ENCODE results near the gene OR52R1.
"Not testable (repeated sequence)": the region's sequence is repeated elsewhere in the genome, so short reads cannot be mapped to it uniquely, and the experiment has no call there.

The OR52R1 gene

DNA sequence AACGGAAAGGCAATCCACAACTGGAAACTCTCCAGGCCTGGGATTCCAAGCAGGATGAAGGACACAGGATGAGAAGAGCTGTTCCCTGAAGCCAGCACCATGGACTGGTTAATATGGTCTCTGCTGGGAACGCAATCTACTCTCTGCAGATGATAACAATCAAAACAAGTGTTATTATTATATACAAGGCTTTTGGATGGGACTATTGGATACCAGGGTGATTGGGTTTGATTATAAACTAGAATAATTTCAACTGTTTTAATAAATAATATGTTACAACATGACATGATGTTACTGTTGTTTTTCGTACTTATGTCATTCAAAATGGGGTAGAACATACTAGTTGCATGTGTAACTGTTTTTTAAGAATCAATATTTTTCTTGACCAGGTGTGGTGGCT is at the start of gene OR52R1:
OR52R1 (minus strand) TSS at position 101 of the 400 bp plus-strand sequence; CDS start at position 101, 0 bp downstream.
- no peak for DNase-seq (ENCODE audit: low read depth)

DNA sequence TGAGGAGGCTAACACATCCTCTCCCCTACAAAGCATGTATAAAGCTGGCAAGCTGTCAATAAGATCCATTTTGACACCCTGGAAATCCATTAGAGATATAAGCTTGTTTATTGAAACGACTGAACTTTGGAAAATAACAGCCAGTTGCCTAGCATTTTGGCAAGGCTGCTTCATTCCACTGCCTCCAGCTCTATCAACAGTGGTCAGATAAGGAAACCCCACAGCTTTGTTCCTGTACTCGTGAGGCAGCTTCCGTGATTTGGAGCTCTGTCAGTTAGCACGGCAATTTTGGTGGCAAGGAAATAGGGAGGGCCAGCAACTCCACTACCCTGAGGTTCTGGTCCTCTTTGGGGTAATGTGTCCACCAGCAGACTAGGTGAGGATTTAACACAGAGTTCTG is 46.9 kb upstream of the OR52R1 start:
- DNase-seq (ENCODE audit: low read depth), result no peak

DNA sequence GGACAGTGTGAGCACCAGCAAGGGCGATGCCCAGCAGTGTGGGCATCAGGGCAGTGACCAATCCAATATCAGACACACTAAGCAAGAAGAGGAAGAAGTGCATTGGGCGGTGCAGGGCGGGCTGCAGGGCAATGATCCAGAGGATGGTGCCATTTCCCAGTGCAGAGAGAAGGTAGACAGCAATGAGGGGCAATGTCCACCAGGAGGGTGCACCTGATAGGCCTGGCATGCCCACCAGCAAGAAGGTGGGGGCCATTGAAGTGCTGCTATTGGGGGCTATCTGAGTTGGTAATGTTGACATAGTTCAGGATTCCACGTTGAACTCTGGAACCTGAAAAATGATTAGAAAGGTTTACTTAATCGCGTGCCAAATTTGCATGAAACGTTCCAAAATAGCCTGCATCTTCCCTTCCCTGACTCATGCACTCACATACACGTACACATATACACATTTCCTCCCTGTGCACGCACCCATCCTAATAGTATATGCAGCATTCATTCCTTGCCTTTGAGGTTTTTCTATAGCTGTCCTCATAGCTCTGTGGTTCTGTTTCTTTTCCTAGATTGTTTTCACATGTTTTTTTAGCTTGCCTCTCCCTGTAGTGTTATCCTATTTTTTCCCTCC is 44.8 kb upstream of the OR52R1 start, which contains the start of gene OR51S1:
OR51S1 (minus strand) TSS at position 301 of the 625 bp plus-strand sequence; CDS start at position 301, 0 bp downstream.
- no peak for DNase-seq (ENCODE audit: low read depth)

DNA sequence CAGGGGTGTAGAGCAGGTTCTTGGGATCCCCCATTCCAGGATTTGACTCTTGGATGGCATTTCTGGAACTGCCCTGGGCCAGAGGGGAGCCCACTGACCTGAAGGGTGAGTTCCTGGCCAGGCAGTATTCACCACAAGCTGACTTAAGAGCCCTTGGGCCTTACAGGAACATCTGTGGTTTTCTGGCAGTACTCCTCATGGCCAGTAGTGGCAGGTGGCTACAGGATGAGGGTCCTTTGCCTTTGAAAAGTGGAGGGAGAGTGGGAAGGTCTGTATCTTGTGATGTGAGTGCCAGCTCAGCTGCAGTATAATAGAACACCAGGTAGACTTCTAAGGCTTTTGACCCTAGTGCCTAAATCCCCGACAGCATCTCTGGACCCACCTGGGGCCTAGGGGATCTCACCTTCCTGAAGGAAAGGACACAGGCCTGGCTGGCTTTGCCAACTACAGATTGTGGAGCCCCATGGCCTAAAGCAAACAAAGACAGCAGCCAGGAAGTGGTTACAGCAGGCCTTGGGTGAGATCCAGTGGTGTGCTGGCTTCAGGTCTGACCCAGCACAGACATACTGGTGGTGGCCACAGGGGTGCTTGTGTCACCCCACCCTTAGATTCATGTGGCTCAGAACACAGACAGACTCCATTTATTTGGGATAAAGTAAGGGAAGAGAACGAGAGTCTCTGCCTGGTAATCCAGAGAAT is 35.8 kb upstream of the OR52R1 start:
- DNase-seq (ENCODE audit: low read depth), result no peak

DNA sequence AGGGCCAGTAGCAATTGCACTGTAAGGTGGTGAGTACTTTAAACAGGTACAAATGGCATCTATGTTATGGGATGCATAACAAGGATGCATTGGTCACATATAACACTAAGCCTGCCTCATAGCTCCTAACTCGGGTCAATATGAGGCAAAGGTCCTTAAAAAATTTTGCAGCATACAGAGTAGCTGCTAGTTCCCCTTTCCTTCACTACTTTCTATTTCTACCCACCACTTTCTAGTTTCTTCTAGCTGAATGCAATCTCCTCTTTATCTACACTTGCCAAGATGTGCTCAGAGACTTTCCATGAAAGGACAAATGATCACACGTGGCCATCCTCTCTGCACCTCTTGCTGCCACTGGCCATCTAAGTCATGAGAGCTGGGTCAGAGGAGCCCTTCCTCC is 26.7 kb upstream of the OR52R1 start:
- no peak for DNase-seq (ENCODE audit: low read depth)

DNA sequence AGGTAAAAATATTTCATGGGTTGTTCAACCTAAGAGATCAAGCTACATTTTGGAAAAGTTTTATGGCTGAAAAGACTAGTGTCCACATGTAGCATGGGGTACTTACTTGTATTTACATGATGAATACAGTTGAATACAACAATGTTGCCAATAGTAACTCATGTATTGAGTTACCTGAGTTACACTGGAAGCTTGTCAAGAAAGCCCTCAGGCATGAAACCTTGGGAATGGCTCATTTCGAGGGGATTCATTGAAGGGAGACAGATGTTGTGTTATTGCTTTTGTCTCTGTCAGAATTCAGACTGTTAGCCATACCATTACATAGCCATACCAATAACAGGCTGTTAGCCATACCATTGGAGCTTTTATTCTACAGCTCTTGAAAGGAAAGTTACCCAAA is 26.2 kb upstream of the OR52R1 start:
- DNase-seq (ENCODE audit: low read depth), result no peak

DNA sequence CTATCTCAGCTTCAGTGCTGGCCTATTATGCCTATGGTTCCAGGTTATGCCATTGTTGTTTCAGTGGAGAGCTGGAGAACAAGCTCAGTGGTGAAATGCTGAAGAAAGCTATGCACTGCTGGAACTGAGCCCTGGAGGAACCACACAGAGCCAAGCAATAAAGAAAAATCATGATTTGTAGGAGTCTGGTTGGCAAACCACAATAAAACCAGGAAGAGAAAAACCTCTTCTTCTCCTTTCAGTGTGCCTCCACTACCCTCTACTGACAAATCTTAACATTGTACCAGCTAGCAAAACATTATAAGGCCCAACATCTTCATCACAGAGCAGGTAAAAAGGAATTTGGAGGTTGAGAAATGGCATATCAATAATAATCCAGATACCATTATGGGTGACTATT is 22.2 kb upstream of the OR52R1 start:
- DNase-seq (ENCODE audit: low read depth), result no peak

DNA sequence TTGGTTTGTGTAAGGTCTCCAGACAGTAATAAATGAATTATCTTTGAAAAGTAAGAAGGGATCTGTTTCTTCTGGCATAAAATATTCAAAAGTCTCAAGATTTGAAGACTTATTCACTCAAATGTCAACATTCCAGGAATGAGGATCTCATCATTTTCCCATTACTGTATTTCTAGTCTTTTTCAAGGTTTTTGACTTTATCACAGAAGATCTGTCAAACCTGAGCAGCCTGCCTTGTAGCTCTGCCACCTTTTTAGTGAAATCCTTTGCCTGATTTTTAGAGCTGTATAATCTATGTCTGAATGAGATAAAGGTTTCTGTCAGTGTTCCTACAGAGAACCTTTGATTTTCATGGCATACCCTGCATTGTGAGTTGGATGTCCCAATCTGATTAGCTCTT is 21.0 kb upstream of the OR52R1 start:
- DNase-seq (ENCODE audit: low read depth), result no peak

DNA sequence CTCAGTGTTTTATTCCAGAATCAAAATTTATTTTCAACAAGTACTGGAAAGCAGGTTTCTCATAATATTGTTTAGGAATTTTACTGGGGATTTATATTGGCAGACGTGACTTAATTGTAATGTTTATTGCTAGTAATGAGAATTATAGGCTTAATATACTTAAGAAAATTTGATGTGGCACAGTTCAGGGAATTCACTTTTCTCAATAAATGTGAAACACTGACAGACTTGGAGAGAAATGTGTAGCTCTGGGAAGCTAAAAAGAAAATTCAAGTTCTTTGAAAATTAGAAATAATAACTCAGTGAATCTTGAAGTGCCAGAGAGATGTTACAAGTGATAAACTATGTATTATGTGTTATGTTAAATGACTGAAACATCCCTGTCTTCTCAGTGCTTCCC is 16.8 kb upstream of the OR52R1 start, which contains the start of gene OR51F2:
OR51F2 (plus strand) TSS at position 301 of the 400 bp plus-strand sequence. CDS start 101 bp downstream, outside the sequence.
- DNase-seq (ENCODE audit: low read depth), result no peak

DNA sequence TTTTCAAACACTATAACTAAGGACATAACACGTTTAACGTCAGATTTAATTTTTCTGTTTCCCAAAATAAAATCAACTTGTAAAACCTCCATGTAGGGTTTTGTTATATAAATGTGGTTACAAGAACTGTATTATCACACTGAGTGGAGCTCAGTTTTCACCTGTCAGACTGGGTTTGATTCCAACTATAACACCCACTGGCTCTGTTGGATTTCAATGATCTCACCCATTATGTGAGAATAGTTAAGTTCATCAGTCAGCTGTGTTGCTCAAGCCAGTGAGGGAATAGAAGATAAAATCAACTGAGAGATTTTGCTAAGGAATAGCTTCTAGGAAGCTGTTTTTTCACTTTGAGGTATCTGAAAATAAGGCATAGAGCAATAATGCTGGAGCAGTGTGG is 5.1 kb upstream of the OR52R1 start:
- no peak for DNase-seq (ENCODE audit: low read depth)

DNA sequence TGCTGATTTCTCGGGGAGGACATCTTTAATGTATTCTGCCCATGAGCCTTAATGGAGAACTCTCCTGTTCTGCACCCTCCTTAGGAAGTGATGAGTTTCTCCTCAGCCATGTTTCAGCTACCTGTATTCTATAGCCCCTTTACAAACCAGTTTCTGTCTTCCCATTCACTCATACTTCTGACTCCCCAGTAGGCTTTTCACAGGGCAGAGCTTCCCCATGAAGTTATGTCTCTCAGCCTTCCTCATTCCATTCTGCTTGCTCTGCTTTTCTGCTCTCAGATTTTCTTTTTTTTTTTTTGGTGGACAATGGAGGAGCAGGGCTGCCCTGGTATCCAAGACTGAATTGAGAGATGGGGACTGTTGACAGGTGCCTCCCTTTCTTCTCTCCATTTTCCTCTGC is 4.3 kb upstream of the OR52R1 start:
- no peak for DNase-seq (ENCODE audit: low read depth)

DNA sequence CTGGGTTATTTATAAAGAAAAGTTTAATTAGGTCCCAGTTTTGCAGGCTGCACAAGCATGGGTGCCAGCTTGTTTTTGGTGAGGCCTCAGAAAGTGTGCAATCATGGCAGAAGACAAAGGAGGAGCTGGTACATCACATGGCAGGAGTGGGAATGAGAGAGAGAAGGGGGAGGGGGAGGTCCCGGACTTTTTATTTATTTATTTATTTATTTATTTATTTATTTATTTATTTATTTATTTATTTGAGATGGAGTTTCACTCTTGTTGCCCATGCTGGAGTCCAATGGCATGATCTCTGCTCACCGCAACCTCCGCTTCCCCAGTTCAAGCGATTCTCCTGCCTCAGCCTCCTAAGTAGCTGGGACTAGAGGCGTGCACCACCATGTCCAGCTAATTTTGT is 2.9 kb downstream of the OR52R1 start:
- not testable (repeated sequence) for DNase-seq (ENCODE audit: low read depth)

DNA sequence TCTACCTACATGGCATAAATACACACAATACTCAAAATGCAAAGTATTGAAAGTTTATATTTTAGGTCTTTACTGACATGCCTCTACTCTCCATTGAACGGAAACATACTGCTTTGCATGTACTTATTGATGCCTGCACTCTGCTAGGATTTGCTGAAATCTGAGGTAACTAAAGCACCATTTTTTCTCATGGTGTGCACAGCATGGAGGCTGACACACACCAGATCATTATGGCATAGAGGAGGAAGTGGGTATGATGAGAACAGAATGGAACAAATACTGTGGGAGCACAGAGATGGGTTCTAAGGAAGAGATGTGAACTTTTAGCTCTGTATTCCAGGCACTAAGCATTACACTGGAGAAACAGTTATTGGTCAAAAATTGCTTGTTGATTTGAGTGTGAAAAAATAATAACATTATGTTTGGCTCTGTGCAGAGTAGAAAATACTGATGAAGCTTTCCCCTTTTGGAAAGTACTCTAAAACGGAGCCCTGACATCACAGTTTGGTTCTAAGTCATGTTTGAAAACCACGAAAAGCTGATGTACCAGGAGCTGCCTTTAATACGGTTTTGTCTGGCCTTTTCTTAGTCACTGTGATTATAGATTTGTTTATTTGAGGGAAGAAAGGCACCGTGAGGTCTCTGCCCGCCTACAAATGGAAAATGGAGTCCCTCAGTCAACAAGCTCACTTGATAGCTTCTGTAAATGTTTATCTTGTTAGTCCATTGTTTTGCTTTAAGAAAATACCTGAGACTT is 5.6 kb downstream of the OR52R1 start:
- no peak for DNase-seq (ENCODE audit: low read depth)

DNA sequence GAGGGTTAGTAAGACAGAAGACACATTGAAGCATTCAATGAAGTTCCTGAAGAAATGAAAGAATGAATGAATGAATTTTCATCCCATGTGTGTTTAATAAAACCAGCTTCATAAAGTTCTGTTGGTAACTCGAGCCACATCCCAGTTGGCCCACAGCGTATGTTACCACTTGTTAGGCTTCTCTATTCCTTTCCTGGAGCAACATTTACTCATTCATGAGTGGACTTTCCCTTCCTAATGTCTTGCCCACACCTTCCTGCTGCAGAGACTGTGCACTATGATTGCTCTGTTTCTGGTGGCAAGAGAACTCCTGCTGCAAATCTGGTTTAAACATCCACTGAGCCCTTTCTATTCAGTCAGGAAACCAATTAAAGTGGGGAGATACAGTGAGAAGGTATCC is 7.0 kb downstream of the OR52R1 start:
- DNase-seq (ENCODE audit: low read depth), result no peak

DNA sequence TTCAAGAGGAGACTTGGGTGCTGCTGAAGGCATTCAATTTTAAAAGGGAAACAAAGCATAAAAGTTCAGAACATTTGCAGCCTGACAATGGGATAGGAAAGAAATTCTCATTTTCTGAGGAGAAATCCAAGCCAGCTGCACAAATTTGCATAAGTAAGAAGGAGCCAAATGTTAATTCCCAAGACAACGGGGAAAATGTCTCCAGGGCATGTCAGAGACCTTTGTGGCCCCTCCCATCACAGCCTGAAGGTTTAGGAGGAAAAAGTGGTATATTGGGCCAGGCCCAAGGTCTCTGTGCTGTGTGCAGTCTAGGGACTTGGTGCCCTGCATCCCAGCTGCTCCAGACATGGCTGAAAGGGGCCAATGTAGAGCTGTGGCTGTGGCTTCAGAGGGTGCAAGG is 21.7 kb downstream of the OR52R1 start:
- DNase-seq (ENCODE audit: low read depth), result no peak

DNA sequence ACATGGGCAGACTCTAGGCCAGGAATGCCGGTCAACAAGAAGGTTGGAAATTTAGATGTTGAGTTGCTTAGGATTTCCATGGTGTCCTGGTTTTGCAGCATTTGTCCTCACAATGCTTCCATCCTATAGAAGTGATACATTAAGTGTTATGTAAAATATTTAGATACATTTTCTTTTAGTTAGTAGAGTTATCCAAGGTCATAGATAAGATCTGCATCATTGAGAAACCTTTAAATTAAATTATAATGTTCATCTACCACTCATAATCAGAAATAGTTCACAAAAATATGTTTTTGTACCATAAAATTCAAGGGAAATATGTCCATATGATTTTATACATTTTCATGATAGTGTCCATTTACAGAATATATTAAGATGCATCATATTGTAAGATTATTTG is 34.3 kb downstream of the OR52R1 start, which contains the start of gene OR51F1:
OR51F1 (minus strand) TSS at position 101 of the 400 bp plus-strand sequence; CDS start at position 101, 0 bp downstream.
- DNase-seq (ENCODE audit: low read depth), result no peak

DNA sequence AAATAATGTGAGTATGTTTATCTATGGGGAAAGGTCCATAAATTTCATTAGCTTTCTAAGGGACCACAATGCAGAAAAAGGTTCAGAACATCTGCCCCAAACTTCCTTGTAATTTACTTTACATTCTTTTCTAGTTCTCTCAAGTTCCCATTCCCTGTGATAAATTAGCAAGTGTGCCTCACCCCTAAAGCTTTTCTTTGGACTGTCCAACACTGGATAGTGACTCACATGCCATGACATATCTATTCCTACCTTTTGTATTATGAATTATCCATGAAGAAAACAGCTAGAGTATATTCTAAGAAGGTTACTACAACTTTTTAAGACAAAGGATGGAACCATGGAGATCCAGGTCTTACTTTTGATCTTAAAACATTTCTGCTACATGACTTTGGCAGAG is 36.1 kb downstream of the OR52R1 start:
- DNase-seq (ENCODE audit: low read depth), result no peak

DNA sequence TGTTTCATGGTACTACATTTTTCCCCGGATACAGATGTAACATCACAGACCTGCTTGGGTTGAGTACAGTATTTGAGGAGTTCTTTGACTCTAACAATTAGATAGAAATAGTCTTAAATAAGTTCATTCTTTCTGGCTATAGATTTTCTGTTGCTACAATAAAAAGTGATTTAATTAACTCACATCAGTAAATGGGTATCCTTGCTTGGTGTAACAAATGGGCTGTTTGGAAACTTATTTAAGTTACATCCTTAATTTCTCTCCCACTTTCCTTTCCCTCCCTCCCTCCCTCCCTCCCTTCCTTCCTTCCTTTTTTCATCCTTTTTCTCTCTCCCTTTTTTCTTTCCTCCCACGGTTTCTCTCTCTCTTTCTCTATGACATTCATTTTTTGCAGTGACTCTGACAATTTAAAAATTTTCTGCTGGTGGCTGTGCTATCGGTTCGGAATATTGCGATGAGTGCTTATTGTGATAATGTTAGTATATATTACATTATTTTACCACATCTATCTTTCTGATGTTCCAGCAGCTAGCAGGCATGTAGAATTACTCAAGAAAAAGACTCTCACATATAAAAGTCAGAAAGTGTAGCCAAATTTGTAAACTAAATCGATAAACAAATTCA is 37.6 kb downstream of the OR52R1 start:
- no peak for DNase-seq (ENCODE audit: low read depth)

DNA sequence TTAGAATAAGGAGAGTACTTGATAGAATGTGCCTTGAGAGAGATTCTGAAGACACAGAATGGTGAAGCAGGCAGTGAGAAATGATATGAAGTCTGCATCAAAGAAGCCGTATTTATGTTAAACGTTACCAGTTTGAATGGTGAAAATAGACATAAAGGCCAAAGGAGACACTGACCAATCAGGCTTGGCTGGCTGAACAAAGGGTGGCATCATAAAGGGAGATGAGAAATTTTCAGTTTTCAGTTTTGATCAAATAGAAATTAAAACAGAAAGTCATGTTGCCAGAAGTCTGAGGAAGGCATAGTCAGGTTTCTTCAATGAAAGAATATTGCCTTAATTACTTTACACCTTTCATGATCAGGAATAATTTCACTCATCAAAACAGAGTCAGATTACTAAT is 41.1 kb downstream of the OR52R1 start:
- no peak for DNase-seq (ENCODE audit: low read depth)
